HG03139 (cell line): ENCODE data around the gene PTPRH.

Experiments used
- ATAC-seq: cut with Tn5 transposase; IDR thresholded peaks from one replicate; pipeline ENCODE4 v1.9.1; 2021; ENCODE audit not compliant: unreplicated experiment

PTPRH gene, protein sequence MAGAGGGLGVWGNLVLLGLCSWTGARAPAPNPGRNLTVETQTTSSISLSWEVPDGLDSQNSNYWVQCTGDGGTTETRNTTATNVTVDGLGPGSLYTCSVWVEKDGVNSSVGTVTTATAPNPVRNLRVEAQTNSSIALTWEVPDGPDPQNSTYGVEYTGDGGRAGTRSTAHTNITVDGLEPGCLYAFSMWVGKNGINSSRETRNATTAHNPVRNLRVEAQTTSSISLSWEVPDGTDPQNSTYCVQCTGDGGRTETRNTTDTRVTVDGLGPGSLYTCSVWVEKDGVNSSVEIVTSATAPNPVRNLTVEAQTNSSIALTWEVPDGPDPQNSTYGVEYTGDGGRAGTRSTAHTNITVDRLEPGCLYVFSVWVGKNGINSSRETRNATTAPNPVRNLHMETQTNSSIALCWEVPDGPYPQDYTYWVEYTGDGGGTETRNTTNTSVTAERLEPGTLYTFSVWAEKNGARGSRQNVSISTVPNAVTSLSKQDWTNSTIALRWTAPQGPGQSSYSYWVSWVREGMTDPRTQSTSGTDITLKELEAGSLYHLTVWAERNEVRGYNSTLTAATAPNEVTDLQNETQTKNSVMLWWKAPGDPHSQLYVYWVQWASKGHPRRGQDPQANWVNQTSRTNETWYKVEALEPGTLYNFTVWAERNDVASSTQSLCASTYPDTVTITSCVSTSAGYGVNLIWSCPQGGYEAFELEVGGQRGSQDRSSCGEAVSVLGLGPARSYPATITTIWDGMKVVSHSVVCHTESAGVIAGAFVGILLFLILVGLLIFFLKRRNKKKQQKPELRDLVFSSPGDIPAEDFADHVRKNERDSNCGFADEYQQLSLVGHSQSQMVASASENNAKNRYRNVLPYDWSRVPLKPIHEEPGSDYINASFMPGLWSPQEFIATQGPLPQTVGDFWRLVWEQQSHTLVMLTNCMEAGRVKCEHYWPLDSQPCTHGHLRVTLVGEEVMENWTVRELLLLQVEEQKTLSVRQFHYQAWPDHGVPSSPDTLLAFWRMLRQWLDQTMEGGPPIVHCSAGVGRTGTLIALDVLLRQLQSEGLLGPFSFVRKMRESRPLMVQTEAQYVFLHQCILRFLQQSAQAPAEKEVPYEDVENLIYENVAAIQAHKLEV

DNA sequence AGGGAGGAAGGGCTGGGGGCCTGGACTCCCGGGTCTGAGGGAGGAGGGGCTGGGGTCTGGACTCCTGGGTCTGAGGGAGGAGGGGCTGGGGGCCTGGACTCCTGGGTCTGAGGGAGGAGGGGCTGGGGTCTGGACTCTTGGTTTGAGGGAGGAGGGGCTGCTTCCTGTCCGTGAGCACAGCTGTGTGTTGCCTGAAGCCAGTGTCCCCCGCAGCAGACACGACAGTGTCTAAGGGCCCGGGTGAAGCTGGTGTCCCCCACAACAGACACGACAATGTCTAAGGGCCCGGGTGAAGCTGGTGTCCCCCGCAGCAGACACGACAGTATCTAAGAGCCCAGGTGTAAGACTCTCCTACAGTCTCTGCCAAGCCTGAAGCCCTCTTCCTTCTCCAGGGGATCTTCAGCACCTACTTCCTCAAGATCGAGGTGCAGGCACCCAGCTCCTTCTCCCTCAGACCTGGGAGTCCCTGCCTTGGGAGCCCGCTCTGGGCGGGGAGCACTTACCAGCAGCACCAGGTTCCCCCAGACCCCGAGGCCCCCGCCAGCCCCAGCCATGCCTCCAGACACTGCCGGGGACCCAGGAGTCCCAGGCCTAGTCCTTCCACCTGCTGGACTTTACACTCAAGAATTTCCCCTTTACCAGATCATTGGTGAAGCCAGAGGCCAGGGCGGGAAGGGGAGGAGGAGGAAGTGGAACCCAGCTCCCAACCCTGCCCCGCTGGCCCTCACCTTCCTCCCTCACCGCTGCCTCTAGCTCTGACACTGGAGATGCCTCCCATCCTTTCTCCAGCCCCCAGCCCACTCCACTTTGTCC is at the start of gene PTPRH:
Gene PTPRH, minus strand, starts transcription at position 622 of the 813 bp plus-strand sequence. Its CDS starts 68 bp downstream, at position 554.
- ATAC-seq = no peak

DNA sequence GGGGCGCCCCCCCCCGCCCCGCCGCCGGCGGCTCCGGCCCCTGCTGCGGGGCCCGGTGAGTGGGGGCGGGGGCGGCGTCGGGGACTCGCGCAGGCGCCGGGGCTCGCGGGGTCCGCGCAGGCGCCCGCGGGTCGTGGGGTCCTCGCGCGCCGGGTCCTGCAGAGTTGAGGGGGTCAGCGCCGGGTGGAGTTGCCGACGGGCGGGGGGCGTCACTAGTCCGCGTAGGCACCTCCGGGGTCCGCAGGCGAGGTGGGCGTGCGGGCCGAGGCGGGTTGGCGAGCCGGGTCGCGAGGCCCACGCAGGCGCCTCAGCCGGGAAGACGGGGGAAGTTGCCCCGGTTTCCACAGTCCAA is 49.2 kb upstream of the PTPRH start:
- ATAC-seq = peak; percentile 3

DNA sequence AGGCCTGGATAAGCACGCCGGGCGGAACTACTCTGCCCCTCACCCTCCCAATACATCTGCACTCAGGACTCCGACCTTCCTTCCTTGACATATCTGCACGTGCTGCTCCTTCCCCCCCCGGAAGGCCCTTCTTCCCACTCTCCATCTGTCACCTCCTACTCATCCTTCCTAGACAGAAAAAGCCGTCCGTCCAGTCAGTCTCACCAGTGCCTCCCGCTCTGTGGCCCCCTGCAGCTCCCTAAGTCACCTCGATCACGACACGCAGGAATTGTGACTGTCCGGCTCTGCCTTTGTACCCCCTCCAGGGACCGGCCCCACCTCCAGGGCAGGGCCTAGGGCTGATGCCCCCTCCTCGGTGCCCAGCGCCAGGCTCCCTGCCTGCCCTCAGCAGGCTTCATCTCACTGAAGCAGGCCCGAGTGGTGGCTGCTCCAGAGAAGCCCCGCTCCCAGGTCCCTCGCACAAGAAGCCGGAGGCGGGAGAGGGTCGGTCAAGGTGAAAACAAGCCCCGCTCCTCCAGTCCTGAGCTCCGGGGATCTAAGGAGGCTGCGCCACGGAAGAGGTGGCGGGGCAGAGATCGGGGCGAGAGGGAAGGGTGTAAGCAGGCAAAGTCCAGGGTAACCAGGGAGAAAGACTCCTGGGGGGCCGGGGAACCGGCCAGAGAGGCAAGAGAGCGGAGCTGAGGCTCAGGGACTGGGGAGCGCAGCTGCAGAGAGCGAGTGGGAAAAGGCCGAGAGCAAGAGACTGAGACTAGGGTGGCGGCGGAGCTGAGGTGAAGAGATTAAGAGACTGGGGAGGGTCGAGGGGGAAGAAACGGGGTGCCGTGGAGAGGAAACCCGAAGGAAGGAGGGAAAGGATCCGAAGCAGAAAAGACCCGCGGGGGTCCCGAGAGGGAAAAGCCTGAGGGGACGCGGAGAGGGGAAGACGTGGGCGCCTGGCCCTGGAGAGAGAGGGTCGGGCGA is 48.4 kb upstream of the PTPRH start:
- no peak for ATAC-seq

DNA sequence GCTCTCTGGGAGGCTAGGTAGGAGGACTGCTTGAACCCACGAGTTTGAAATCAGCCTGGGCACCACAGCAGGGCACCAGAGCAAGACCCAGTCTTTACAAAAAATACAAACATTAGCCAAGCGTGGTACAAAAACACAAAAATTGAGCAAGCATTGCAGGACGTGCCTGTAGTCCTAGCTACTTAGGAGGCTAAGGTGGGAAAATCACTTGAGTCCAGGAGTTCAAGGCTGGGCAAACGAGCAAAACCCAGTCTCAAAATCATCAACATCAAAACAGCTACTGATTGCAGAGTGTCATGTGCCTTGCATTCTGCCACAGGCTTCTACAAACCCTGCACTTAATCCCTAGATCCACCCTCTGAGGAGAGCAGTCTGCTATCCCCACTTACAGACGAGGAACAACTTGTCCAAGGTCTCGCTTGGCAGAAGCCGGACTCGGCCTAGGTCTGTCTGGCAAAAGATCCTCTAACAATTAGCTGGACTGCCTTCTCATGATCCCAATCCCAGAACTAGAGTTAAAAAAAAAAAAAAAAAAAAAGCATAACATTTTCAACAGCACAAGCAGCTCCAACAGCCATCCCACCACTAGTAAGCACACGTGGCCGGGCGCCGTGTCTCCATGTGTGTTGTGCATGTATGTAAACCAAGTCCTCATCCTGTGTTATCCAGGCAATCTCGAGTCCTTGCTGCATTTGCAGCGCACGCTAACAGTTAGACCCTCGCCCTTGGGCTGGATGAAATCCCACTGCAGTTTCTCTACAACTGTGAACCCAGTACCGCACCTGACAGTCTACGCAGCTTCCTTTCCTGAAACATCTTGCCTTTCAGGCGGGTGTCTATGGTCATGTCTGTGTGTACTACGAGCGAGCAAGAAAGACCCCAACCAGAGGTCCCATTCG is 47.5 kb upstream of the PTPRH start:
- no peak for ATAC-seq

DNA sequence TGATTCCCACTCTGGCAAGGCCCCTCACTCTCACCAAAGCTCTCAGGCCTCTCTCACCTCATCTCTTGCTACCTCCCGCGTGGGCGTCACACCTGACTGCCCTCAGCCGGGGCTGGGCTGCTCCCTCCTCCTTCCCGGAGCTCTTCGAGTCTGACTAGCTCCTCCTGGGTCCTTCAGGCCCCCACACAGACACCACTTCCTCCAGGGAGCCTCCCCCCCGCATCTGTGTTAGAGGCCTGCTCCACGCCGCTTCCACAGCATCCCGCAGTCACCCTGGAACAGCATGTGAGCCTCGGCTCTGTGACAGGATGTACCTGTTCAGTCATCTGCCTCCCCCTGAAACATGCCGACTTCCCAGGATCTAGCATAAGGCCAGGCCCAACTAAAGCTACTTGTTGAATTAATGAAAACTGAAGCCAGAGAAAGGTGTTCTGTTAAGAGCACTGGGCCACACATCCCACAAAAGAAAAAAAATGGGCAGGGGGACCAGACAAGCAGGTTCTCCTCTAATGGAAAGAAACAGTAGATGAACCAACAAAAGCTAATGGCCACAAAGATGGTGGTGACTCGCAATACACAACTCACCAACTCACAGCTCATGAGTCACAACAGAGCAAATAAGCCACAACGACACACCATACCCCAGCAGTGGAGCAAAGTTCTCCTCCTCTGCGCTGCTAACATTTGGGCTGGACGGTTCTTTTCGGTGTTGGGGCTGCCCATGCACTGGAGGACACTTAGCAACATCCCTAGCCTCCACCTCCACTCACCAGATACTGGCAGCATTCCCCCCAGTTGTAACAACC is 46.5 kb upstream of the PTPRH start:
- no peak for ATAC-seq

DNA sequence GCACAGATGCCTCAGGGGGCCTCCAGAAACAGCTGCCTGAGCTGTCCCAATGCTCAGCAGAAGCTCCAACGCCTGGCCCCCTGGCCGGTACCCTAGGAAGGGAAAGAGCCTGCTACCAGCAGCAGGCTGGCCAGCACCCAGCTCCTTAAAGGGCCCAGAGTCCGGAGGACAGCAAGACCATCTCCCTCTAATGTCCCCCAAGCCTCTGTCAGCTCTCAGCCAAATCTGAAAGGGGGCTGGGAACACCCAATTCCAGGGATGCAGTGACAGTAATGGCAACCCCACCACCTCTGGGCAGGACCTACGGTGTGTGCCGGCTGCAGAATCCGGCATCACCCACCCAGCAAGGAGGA is 45.3 kb upstream of the PTPRH start:
- ATAC-seq = no peak

DNA sequence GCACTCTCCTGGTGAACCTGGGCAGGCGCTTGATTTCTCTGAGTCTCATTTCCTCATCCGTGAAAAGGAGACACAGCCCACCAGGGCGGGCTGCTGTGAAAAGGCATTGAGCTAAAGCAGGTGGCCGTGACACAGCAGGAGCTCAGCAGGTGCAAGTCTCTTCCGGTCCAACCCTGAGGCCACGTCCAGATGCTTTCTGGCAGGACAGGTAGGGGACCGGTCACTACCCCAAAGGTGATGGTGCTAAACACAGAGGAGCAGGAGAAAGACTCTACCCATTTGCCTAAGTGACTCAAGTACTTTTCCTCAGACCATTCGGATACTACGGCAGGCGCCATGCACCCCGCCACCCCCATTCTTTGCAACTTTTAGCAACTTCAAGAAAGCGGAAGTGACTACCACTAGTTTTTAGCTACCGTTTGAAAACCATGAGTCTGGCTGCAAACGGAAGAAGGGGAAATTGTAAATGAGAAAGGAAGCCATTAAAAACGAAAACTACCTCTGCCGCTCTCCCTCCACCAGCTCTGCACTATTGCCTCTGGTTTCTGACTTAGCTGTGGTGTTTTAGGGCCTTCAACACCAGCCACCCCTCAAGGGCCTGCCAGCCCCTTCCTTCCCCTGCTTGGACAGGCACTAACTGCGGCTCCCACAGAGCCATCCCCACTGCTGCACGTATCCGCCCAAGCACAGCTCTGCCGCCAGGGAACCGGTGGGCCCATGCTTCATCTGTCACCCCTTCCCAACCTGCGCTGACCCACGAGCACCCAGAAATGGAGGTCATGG is 44.7 kb upstream of the PTPRH start:
- no peak for ATAC-seq

DNA sequence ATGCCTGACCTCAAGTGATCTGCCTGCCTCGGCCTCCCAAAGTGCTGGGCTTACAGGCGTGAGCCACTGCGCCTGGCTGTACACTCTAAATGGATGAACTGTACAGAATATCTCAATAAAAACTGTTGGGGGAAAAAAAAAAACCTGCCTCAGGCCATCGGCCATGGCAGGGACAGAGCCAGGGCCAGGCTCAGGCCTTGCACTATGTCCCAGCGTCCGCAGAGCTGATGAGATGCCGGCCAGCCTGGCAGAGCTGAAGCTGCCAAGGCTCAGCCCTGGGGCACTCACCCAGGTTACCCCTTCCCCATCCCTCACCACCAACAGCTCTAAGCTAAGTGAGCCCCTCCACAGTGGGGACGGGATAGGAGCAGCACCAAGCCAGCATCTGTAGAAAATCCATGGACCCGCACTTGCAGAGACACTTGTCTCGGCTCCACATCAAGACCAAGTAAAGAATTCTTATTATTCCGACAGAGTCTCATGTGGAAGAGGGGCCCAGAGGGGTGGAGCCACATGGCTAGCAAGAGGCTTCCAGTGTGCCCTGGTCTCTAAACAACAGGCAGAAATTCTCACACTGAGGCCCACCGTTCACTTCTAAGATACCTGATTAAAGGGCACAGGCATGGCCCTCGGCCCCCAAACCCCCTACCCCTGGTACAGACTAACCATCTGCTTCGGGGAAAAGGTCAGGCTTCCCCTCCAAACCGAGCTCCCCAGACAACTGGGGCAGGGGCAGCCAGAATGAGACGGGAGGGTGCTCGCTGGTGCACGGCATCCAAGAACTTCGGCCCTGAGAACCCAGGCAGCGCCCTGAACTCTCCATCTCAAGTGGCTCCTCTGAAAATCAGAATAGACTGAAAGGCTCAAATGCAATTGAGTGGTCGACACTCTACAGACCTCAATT is 43.7 kb upstream of the PTPRH start:
- no peak for ATAC-seq

DNA sequence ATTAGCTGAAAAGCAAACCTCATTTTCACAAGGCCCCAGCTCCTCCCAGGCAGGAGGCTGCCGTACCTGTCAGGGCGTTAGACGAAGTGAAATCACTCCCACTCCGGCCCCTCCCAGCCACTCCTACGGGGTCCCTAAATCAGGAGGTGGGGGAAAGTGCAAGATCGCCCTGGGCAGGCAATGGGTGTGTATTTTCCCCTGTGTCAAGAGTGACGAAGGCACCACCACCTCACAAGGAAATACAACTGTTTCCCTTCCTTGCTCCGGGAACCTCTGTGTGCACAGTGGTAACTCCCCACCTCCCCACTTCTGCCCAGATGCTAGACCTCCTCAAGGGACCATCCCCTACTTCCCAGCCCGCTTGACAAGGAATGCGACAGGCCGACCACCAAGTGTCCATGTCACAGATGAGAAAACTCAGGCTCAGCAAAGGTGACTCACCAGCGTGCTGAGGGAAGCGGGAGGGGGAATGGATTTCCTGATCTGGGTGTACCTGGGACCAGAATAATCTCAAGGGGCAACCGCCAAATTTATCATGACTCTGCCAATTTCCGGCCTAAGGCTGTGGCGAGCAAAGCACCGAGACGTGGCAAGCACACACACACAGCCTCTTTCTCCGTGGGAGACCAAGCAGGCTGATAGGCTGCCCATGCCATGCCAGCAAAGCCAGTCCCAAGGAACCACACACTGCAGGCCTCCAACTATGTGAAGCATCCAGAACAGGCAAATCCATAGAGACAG is 42.2 kb upstream of the PTPRH start:
- no peak for ATAC-seq

DNA sequence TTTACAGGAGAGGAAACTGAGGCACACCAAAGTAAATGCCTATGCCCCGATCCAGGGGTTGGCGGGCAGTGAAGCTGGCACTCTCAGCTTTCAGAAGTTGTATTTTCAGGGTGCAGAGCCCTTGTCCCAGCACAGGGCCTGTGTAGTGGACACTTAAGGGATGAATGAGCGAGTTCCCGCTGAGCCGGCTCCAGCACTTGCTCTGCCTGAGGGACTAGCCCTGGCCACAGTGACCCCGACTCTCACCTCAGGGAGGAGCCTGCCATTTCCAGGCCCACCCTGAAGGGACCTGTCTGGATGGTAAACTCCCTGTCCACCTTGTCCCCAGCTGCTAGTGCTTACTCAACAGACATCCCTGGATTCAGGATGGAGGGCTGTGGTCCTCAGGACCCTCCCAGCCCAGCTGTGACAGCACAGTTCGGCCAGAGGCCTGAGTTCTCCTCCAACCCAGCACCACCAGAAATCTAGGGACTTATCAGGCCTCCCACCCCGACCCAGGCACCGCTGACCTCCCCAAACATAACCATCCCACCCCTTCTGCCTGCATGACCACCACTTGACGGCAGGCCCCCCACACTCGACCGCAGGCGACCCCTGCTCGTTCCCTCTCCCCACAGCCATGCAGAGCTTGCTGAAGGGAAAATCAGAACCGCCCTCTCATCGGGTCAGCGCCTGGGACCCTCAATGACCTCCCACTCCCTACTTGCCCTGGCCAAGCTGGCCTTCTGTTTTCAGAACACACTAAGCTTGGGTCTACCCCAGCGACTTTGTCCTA is 41.1 kb upstream of the PTPRH start:
- ATAC-seq = no peak

DNA sequence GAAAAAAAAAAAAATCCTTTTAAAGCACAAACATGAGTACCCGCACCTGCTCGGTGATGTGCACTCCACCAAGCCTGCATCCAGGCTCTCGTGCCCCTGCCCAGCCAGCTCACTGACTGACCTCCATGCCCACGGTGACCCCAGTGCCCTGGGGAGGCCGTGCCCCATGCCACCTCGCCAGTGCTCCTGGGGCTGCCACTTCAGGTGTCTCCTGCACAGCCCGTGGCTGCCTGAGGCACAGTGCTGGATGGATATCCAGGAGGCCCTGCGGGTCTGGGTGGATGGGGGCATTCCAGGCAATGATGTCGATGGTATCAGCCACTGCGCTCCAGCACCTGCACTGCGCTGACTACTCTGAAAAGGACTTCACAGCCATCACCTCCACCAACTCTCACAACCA is 40.5 kb upstream of the PTPRH start:
- ATAC-seq = no peak

DNA sequence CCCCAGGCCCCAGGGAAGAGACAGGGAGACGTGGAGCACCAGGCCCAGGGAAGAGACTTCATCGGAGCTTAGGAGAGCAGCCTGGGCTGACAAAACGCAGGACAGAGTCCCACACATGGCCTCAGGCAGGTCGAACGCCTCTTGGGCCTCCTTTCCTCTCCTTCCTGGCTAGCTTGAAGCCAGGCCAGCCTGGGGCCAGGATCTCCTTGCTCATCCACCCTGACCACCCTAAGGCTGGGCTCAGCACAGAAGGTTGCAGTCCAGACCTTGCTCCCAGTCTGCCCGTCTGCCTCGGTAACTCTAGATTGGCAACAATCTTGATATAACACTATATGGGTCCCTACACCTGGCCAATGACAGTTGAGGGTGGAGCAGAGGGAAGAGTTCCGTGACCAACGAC is 39.4 kb upstream of the PTPRH start:
- no peak for ATAC-seq

DNA sequence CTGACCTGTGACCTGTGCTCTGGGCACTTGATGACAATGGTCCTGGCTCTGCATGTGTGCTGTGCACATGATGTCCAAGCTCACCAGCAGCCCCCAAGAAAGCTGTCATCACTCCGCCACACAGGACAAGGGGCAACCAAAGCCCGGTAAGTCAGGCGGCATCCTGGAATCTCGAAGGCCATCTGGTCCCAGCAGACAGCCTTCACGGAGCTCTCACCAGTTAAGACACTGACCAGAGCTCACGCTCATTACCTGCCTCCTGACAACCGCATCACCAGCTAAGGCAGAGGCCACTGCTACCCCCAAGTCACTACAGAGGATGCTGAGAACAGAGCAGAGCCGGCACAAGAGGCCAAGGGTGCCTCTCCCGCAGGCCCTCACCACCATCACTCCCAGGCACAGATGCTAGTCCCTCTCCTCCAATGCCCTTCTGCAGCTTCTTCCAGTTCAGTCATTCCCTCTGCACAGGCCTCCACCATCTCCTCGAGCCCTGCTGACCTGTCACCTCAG is 38.9 kb upstream of the PTPRH start:
- ATAC-seq = no peak

DNA sequence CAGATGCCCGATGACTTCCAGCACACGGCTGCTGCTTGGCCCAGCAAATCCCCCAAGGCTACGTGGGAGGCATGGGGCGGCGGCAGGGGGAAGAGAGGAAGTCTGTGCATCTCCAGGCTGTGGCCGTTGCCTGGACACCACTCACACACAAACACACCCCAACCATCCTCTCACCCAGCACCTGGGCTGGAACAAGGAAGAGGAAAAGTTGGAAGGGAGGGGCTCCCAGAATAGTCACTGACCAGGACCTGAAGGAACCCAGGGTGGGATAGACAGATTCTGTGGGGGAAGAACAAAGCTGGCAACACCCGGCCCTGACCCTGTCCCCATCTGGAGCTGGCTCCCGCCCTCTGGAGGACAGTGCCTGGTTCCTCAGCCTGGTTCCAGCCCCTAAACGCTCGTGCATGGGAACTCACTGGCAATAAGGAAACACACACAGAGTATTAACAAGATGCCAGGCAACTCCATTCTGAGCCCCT is 38.4 kb upstream of the PTPRH start:
- ATAC-seq = no peak
